Superior temporal gyrus (tissue), 1 donor: Measurements from ENCODE around the gene ALDOA.
"Not testable (repeated sequence)": the region's sequence is repeated elsewhere in the genome, so short reads cannot be mapped to it uniquely, and the experiment has no call there.

ENCODE experiments used
- DNase-seq: peaks from one replicate; pipeline ENCODE4 v3.0.0-alpha.2; 2016; ENCODE audit errors: extremely low spot score

The ALDOA gene

GRCh38 chr16:30065102-30065942 lies at the start of gene ALDOA:
Gene ALDOA (plus strand): TSS chr16:30065760. CDS start chr16:30066898, 1,138 bp downstream.
- DNase-seq = peak; percentile 97

- DNase-seq = no peak
Observed at GRCh38 chr16:30016555-30017276, 48.8 kb upstream of the ALDOA start.

- DNase-seq = no peak
Observed at GRCh38 chr16:30017277-30017656, 48.3 kb upstream of the ALDOA start.

GRCh38 chr16:30017937-30018336 lies 47.6 kb upstream of the ALDOA start:
- not testable (repeated sequence) for DNase-seq

DNA sequence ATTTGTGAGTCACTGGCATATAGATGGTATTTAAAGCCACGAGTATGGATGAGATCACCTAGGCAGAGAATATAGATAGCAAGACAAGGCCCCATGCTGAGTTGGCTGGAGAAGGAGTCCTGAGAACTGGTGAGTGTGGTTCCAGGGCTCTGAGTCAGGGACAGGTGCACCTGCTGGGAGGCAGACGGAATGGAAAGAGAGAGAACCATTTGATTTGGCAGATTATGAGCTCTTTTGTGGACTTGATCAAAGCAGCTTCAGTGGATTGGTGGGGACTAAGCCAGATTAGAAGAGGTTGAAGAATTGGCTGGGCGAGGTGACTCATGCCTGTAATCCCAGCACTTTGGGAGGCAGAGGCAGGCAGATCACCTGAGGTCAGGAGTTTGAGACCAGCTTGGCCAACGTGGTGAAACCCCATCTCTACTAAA lies 46.8 kb upstream of the ALDOA start:
- peak; percentile 45 for DNase-seq

DNA sequence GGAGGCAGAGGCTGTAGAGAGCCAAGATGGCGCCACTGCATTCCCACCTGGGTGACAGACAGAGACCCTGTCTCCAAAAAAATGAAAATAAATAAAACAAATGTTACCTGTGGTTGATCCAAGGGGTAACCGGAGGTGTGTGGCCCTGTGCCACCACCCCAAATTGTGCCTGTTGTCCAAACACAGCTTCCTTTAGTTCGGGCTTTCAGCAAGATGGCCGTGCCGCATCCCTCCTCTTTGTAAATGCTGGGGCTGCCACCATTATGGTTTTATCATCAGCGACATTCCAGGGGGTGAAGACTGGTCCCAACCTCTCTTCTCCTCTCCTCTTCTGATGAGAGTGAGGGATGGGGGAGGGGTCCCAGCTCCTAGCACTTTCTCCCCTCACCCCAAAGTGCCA lies 42.7 kb upstream of the ALDOA start, which contains the start of gene C16orf92:
C16orf92 (plus strand) TSS at position 312 of the 400 bp plus-strand sequence. CDS start 143 bp downstream, outside the sequence.
- DNase-seq = no peak

DNA sequence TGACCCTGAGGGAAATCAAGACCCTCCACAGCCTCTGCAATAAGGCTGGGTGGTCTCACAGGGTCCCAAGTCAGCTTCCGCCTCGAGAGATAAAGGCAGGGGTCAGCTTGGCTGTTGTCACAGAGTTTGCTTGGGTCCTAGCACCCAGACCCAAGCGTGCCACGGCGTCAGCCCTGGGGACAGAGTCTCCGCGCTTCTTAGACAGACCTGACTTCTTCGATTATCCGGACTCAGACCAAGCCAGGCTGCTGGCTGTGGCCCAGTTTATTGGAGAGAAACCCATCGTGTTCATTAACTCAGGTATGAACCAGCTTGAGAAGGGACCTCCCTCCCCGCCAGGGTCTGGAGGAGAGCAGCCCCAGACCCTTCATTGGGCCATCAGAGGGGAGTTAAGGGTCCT lies 42.0 kb upstream of the ALDOA start:
- DNase-seq = no peak

DNA sequence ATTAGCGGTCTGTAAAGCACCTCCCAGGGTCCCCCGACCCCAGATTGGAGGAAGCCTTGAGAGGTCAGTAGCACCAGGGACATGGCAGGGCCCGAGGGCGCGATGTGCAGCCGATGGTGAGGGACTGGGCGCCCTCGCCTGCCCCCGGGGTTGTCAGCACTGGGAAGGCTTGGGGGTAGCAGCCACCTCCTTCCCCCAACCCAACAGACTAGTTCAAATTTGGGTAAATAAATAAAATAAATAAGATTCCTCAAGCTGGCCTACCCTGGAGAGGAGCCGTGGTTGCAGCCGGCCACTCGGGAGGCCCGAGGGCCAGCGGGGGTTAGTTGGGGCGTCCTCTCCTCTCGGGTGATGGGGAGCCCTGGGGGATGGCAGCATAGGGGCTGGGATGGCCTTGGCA lies 41.1 kb upstream of the ALDOA start:
- no peak for DNase-seq

DNA sequence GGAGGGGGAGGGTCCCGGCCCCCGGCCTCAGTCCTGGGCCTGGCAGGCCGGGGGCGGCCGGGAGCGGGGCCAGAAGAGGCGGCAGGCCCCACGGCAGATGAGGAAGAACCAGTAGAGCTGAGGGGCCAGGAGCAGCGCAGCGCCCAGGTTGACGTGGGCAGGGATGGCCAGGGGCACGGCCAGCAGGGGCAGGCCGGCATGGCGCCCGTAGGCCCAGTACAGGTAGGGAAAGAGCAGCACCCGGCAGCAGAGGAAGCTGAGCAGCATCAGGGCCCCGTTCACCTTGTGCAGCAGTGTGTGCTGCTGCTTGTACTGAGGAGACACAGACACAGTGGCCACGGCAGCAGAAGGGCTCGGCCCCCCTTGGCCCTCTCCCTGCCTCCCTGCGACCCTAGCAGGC lies 40.4 kb upstream of the ALDOA start:
- DNase-seq = no peak

GRCh38 chr16:30025574-30025973 lies 40.0 kb upstream of the ALDOA start:
- no peak for DNase-seq

DNA sequence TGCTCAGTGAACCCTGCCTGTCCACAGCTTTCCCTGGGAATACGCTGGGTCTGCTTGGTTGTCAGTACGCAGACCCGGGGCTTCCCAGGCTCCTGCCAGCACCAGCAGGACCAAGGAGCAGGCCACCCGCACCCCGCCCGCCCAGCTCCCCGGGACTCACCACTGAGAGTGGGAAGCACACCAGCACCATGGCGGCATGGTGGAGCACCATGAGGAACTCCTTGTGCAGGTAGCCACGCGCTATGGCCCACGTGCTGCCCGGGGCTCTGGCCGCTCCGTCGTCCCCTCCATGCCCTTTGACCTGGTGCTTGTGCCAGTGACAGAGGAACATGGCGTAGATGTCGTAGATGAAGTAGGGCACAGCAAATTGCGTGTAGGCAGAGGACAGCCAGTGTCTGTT lies 39.1 kb upstream of the ALDOA start:
- no peak for DNase-seq

- no peak for DNase-seq
Observed at GRCh38 chr16:30027588-30028437, 37.7 kb upstream of the ALDOA start.

DNA sequence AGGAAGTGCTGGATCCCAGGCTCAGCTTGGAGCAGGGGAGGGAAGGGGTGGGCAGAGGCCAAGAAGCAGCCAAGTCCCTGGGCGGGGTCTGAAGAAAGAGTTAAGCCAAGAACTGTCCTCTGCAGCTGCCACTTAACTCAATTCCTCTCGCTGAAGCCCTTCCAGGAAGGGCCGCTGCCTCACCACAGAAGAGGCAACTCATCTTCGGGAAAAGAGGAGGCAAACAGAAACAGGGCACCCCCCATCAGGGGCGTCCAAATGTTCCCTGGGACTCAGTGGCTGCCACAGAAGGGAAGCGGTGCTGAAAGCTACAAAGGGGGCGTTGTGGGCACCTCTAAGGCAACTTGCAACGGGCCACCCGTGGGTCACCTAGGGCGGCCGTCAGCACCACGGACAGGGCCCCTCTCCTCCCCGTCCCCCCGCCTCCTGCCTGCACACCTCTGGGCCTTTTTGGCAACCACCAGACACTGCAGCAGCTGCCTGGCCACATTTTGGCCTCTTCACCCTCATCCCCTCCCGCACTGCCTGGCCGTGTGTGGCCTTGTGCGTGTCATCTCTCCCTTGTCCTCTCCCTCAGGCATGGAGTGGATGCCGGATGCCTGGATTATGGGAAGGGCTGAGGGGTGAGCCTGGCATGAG lies 37.0 kb upstream of the ALDOA start:
- DNase-seq = no peak

DNA sequence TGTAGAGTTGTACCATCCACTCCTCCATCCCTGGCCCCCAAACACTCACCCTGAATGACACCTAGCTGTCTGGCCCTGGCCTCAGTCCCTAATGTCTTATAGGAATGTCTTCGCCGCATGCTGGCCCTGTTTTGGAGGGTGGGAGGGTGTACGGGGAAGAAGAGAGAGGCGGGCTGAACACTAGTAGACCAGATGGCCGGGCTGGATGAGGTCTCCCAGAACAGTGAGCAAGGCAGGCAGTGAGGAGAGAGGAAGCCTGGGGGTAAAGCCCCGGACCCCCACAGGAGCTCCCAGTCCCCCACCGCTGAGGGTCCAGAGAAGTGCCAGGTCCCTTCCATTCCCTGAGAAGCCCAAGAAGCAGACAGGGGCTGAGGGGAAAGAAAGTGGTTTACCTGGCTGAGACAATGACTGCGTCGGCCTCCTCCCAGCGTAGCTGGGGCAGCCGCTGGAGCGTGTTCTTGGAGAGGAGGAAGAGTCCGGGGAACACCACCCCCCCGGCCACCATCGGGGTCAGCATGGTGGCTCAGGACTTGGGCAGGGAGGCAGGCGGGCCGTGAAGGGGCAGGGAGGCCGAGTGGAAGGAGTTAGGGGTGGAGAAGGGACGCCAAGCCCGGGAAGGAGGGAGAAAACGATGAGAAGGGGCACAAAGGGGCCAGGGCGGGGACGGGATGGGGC lies 35.4 kb upstream of the ALDOA start:
- DNase-seq = no peak

DNA sequence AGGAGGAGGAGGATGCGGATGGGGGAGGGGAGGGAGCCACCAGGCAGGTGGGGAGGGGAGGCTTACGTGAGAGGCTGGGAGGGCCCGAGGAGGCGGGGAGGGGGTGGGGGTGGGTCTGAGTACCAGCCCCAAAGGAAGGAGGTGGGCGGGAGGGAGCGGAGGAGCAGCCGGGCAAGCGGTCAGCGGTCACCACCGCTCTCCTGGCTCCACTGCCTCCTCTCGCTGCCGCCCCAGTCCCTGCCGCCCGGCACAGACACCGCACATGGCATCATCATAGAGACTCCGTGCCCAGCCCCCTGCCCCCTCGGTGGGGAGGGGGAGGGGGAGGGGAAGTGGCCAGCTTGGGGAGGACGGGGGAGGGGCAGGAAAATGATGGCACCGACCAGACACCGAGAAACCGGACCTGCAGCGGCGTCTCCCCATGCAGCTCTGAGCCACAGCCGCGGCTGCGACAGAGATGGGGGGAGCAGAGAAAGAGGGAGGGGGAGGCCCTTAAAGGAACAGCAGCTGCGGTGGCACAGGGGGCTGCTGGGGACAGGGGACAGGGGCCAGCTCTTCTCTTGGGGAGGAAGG lies 34.6 kb upstream of the ALDOA start, which contains the start of gene TLCD3B:
TLCD3B (minus strand) TSS at position 431 of the 573 bp plus-strand sequence. CDS start 744 bp downstream, outside the sequence.
- DNase-seq = no peak

GRCh38 chr16:30031477-30031918 lies 34.1 kb upstream of the ALDOA start:
- DNase-seq = no peak

GRCh38 chr16:30032083-30032819 lies 33.3 kb upstream of the ALDOA start:
- peak; percentile 82 for DNase-seq

GRCh38 chr16:30033270-30033669 lies 32.3 kb upstream of the ALDOA start:
- DNase-seq = no peak

GRCh38 chr16:30040221-30040620 lies 25.3 kb upstream of the ALDOA start:
- no peak for DNase-seq

GRCh38 chr16:30040690-30041089 lies 24.9 kb upstream of the ALDOA start:
- DNase-seq = not testable (repeated sequence)
